ENCODE results near the gene NKD2.
"Not testable (repeated sequence)": the region's sequence is repeated elsewhere in the genome, so short reads cannot be mapped to it uniquely, and the experiment has no call there.

The NKD2 gene

DNA sequence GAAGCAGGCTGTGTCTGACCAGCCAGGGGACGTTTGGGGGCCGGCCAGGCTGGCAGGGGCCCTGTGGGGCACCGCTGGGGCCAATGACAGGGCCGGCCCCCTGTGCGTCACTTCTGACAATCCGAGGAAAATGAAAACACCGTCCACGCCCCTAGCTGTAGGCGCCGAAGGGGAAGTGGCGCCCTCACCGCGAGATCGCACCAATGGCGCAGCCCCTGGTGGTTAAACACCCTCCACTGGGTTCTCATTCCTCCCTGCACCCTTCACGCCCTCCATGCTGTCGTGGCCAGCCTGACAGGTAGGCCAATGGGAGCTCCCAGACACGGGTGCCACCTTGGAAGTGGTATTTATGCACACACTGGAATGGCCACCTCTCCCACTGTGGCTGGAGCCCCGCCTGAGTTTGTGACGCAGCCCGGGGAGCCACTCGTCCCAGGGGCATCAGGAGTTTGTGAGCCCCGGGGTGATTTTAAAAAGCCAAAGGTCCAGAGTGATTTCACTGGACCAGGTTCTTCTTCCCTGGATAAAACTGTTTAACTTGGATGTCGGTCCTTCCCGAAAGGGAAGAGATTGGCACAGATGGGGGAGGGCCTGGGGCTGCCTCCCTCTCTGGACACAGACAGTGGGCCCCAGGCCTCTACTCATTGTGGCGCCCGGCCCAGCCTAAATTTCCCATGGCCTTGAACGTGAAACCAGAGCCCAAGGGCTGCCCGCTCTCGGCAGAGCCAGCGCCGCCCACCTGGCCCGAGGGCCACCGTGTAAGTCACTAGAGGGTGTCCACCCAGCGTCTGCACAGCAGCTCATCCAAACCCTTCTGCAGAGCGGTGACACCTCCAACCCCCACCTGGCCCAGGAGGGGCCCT lies 49.7 kb downstream of the NKD2 start:
- no peak for DNase-seq (ENCODE audit: low read depth in 2 of 2)

GRCh38 chr5:1058988-1059883 lies 50.6 kb downstream of the NKD2 start:
- no peak for DNase-seq (ENCODE audit: low read depth in 2 of 2)

- DNase-seq (ENCODE audit: low read depth in 2 of 2) = no peak
Measured at GRCh38 chr5:1059884-1060263, 51.3 kb downstream of the NKD2 start.

GRCh38 chr5:1060535-1060981 lies 52.0 kb downstream of the NKD2 start:
- no peak for DNase-seq (ENCODE audit: low read depth in 2 of 2)

DNA sequence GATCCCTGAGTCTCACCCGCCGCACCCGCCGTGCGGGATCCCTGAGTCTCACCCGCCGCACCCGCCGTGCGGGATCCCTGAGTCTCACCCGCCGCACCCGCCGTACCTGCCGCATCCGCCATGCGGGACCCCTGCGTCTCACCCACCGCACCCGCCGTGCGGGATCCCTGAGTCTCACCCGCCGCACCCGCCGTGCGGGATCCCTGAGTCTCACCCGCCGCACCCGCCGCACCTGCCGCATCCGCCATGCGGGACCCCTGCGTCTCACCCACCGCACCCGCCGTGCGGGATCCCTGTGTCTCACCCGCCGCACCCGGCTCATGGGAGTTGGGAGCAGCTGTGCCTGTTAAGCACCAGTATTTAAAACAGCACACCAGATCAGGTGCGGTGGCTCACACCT lies 52.7 kb downstream of the NKD2 start:
- DNase-seq (ENCODE audit: low read depth in 2 of 2) = not testable (repeated sequence)

DNA sequence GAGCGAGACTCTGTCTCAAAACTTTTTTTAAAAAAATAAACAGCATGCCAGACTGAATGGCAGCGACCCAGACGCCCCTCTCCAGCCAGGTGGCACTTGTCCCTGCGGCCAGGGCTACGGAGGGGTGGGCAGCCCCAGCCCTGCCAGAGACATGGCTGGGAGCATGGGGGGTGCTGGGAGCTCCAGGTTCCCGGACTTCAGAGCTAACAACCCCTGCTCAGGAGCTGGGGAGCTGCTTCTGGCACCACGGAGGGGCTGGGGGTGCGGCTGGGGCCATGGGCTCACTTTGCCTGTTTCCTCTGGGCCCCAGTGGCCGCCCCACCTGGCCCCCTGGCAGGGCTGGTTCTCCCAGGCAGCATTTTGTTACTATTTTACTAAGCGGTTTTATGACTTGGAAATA lies 53.3 kb downstream of the NKD2 start:
- DNase-seq (ENCODE audit: low read depth in 2 of 2) = no peak

- no peak for DNase-seq (ENCODE audit: low read depth in 2 of 2)
Measured at GRCh38 chr5:1062761-1063568, 54.4 kb downstream of the NKD2 start.

DNA sequence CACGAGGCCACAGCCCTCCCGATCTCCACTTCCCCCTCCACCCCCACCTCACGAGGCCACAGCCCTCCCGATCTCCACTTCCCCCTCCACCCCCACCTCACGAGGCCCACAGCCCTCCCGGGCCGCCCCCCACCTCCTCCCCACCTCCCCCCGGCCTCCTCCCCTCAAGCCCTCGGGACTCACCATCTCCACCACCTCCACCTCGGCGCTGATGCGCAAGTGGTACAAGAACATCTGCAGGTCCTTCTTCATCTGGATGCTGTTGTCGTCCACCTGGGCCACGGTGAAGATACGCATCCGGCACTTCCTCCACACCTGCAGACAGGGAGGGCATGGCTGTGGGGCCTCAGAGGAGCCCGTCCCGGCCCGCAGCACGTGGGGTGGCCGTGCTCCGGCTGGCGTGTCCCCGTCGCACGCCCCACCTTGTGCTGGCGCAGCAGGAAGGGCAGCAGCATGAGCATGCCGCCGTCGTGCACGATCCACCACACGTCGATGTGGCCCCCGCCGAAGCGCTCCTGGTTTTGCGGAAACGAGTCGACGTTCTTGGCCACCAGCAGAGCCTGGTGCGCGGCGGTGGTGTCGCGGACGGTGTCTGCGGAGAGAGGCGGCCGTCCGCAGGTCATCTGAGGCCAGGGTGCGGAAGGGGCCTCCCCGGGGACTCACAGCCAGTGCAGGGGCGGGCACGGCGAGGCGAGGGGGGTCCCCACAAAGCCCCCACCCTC lies 55.2 kb downstream of the NKD2 start:
- DNase-seq (ENCODE audit: low read depth in 2 of 2) = no peak

- DNase-seq (ENCODE audit: low read depth in 2 of 2) = no peak
Measured at GRCh38 chr5:1064383-1065142, 56.0 kb downstream of the NKD2 start.

- no peak for DNase-seq (ENCODE audit: low read depth in 2 of 2)
Measured at GRCh38 chr5:1065143-1065750, 56.6 kb downstream of the NKD2 start.

GRCh38 chr5:1065891-1066650 lies 57.5 kb downstream of the NKD2 start:
- no peak for DNase-seq (ENCODE audit: low read depth in 2 of 2)

GRCh38 chr5:1066676-1067075 lies 58.1 kb downstream of the NKD2 start:
- no peak for DNase-seq (ENCODE audit: low read depth in 2 of 2)

DNA sequence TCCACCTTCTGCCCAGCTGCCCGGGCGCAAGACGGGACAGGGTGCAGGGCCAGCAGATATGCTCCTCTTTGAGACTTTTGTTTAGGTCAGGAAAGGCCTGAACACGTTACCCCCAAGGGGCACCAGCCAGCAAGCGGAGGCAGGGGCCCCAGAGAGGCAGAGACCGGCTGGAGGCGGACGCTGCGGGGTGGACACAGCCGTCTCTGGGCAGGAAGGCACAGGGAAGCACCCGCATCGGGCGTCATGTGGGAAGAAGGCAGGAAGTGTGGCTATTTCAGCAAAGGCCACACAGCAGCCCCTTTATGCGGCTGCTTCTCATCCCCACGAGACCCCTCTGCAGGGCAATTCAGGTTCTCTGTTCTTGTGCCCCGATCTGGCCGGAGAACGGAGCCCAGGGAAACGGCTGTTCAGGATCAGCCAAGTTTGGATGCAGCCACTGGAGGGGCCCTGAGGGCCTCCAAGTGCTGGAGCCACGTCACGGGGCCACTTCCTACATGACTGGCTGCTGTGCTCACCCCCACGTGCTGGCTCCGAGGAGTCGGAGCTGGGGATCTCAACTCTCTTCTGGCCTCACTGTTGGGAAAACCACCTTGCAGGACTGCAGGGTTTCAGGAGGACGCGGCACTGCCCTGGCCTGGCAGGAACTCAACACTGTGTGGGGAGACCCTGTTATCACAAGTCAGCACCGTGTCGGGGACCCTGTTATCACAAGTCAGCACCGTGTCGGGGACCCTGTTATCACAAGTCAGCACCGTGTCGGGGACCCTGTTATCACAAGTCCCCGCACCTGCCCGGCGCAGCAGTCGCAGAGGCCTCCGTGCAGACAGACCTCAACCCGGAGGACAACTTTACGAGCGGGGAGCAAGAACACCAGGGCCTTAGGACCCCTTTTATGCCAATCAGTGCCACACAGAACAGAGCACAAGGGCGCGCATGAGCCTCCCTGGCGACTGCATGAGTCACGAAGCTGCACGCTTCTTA lies 58.8 kb downstream of the NKD2 start:
- no peak for DNase-seq (ENCODE audit: low read depth in 2 of 2)

- no peak for DNase-seq (ENCODE audit: low read depth in 2 of 2)
Measured at GRCh38 chr5:1068204-1068894, 59.7 kb downstream of the NKD2 start.

DNA sequence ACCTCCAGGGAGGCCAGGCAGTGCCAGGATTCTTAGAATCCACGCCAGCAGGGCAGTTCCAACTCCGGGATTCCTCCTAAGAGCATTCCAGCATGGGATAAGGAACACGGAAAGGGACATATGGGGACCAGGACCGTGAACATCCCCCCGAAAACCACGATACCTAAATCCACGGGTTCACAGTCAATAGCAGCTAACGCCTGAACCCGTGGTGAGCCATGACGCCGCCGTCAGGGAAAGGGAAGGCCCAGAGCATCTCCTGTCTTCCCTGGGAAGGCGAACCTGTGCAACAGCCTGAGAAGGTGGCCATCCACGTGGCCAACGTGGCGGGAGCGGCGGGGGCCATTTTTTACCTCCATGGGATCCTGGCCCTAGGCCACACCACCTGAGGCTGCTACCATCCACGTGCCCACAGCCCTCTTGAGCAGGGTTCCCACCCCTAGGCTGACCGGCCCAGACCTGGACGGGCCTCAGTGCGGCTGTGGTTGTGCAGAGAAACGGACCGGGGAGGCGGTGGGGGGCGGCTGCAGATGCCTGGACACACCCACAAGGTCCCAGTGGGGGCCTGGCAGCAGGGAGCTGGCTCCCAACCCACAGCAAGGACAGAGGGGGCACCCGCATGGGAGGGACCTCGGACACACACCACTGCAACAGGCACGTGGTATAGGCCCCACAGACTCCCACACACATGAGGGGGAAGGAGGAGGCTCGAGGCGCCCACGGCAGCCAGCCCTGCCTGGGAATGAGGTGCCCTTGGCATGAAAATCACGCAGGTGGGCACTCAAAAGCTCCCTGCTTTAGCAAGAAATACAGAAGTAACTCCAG lies 60.5 kb downstream of the NKD2 start:
- DNase-seq (ENCODE audit: low read depth in 2 of 2) = no peak

DNA sequence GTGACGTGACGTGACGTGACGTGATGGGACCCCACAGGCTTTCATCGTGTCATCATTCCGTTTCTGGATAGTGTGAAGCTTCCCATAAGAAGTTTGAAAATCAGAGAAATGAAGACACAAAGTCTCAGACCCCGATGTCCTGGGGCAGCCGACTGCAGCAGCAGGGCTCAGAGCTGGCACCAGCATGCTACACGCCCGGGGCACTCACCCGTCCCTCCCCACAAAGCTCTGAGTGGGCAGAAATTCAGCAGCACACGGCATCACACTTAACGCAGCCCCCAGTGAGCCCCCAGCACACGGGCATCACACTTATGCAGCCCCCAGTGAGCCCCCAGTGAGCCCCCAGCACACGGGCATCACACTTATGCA lies 61.1 kb downstream of the NKD2 start:
- DNase-seq (ENCODE audit: low read depth in 2 of 2) = no peak
